ENCODE measurements around the gene ATP6V0B.

Gene ATP6V0B

DNA sequence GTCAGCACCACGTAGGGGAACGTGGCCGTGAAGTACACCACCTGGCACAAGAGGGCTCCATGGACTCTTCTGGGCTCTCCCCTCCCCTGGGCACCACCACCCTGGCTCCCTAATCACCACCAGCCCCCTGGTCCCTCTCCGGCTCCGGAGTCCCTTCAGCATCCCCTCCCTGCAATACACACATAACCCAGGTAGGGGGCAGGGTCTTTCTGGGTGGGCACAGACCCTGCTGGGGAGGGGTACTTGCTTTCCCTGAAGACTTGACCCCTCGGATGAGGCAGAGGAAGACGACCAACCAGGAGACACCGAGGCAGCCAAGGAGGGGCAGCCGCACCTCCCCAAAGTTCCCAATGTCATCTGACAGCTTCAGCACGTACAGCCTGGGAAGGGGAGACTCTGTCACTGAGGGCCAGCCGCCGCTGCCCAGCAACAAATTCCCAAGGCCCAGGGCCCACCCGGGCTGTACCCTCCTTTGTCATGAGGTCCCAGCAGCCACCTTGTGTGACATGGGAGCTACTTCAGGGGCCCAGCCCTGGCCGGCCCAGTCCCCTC is 27.9 kb downstream of the ATP6V0B start:
- TF ChIP-seq PAX5 (IDR thresholded peaks at IDR 0.05; ENCODE audit: insufficient read depth, low read length, severe bottlenecking) (no peak), POLR2A (IDR thresholded peaks at IDR 0.05; ENCODE audit: low read depth, low read length) (no peak), POU2F2 (IDR thresholded peaks at IDR 0.05; ENCODE audit: low read depth, low read length) (no peak)
- FAIRE-seq (no peak), DNase-seq (ENCODE audit: insufficient read length, low spot score) (no peak)

GRCh38 chr1:44008259-44008658 is 33.5 kb downstream of the ATP6V0B start:
- TF ChIP-seq POU2F2 (IDR thresholded peaks at IDR 0.05; ENCODE audit: low read depth, low read length) (no peak), TAF1 (IDR thresholded peaks at IDR 0.05; ENCODE audit: low read depth, low read length) (no peak), SPI1 (IDR thresholded peaks at IDR 0.05; ENCODE audit: low read depth, low read length) (no peak), POLR2AphosphoS5 (IDR thresholded peaks at IDR 0.05; ENCODE audit: low read depth, low read length) (no peak), POLR2A (IDR thresholded peaks at IDR 0.05; ENCODE audit: low read depth, low read length) (no peak), PAX5 (IDR thresholded peaks at IDR 0.05; ENCODE audit: insufficient read depth, low read length, severe bottlenecking) (no peak)
- FAIRE-seq (no peak), DNase-seq (ENCODE audit: insufficient read length, low spot score) (no peak)

- TF ChIP-seq POLR2A (IDR thresholded peaks at IDR 0.05; ENCODE audit: low read depth, low read length) (no peak), PAX5 (IDR thresholded peaks at IDR 0.05; ENCODE audit: insufficient read depth, low read length, severe bottlenecking) (no peak), POU2F2 (IDR thresholded peaks at IDR 0.05; ENCODE audit: low read depth, low read length) (no peak), SPI1 (IDR thresholded peaks at IDR 0.05; ENCODE audit: low read depth, low read length) (no peak), POLR2AphosphoS5 (IDR thresholded peaks at IDR 0.05; ENCODE audit: low read depth, low read length) (no peak), TAF1 (IDR thresholded peaks at IDR 0.05; ENCODE audit: low read depth, low read length) (no peak)
- FAIRE-seq (no peak), DNase-seq (ENCODE audit: insufficient read length, low spot score) (no peak)
These were observed 36.2 kb downstream of the ATP6V0B start for GRCh38 chr1:44010935-44011471.

GRCh38 chr1:44012404-44012803 is 37.6 kb downstream of the ATP6V0B start:
- FAIRE-seq = no peak
- no peak for TF ChIP-seq SPI1 (IDR thresholded peaks at IDR 0.05; ENCODE audit: low read depth, low read length)
- no peak for TF ChIP-seq POLR2A (IDR thresholded peaks at IDR 0.05; ENCODE audit: low read depth, low read length)
- no peak for TF ChIP-seq POU2F2 (IDR thresholded peaks at IDR 0.05; ENCODE audit: low read depth, low read length)
- TF ChIP-seq TAF1 (IDR thresholded peaks at IDR 0.05; ENCODE audit: low read depth, low read length) = no peak
- TF ChIP-seq PAX5 (IDR thresholded peaks at IDR 0.05; ENCODE audit: insufficient read depth, low read length, severe bottlenecking) = no peak
- TF ChIP-seq POLR2AphosphoS5 (IDR thresholded peaks at IDR 0.05; ENCODE audit: low read depth, low read length) = no peak
- no peak for DNase-seq (ENCODE audit: insufficient read length, low spot score)

DNA sequence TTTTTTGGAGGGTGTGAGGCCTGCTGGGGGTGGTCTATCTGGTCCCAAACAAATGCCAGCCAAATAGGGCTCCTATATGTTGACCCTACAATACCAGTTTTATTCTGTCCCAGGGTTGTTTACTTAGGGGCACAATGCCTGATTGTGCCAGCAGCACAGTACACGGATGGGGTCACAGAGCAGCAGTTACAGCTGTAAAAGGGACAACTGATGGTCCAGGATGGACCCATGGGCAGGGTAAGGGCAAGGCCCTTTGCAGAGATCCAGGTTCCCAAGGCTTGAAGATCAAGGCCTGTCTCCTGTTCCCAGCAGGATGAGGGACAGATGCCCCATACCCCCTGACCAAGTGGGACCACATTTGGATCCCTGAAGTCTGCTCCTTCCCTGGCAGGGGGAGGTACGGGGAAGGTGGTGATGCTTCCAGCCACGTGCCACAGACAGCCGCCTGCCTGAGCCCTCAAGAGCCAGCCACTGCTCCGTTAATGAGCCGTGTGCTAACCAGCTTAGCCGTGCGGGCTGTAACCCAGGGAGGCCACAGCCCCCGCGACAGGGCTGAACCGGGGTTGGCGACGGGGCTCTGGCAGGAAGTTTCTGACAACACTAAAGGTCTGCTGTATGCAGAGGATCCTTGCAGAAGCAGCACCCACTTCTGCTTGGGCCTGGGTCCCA is 38.3 kb downstream of the ATP6V0B start:
- FAIRE-seq (no peak), DNase-seq (ENCODE audit: insufficient read length, low spot score) (no peak)
- no peak for TF ChIP-seq TAF1 (IDR thresholded peaks at IDR 0.05; ENCODE audit: low read depth, low read length)
- TF ChIP-seq PAX5 (IDR thresholded peaks at IDR 0.05; ENCODE audit: insufficient read depth, low read length, severe bottlenecking) = no peak
- no peak for TF ChIP-seq POLR2AphosphoS5 (IDR thresholded peaks at IDR 0.05; ENCODE audit: low read depth, low read length)
- TF ChIP-seq POU2F2 (IDR thresholded peaks at IDR 0.05; ENCODE audit: low read depth, low read length) = no peak
- no peak for TF ChIP-seq POLR2A (IDR thresholded peaks at IDR 0.05; ENCODE audit: low read depth, low read length)
- TF ChIP-seq SPI1 (IDR thresholded peaks at IDR 0.05; ENCODE audit: low read depth, low read length) = no peak

- TF ChIP-seq PAX5 (IDR thresholded peaks at IDR 0.05; ENCODE audit: insufficient read depth, low read length, severe bottlenecking) (no peak), POU2F2 (IDR thresholded peaks at IDR 0.05; ENCODE audit: low read depth, low read length) (no peak), POLR2AphosphoS5 (IDR thresholded peaks at IDR 0.05; ENCODE audit: low read depth, low read length) (no peak), SPI1 (IDR thresholded peaks at IDR 0.05; ENCODE audit: low read depth, low read length) (no peak), POLR2A (IDR thresholded peaks at IDR 0.05; ENCODE audit: low read depth, low read length) (no peak), TAF1 (IDR thresholded peaks at IDR 0.05; ENCODE audit: low read depth, low read length) (no peak)
- no peak for DNase-seq (ENCODE audit: insufficient read length, low spot score)
- FAIRE-seq = no peak
These were observed 39.2 kb downstream of the ATP6V0B start for GRCh38 chr1:44013949-44014348.

- FAIRE-seq (no peak), DNase-seq (ENCODE audit: insufficient read length, low spot score) (no peak)
- TF ChIP-seq POLR2A (IDR thresholded peaks at IDR 0.05; ENCODE audit: low read depth, low read length) (no peak), POU2F2 (IDR thresholded peaks at IDR 0.05; ENCODE audit: low read depth, low read length) (no peak), POLR2AphosphoS5 (IDR thresholded peaks at IDR 0.05; ENCODE audit: low read depth, low read length) (no peak), PAX5 (IDR thresholded peaks at IDR 0.05; ENCODE audit: insufficient read depth, low read length, severe bottlenecking) (no peak), SPI1 (IDR thresholded peaks at IDR 0.05; ENCODE audit: low read depth, low read length) (no peak), TAF1 (IDR thresholded peaks at IDR 0.05; ENCODE audit: low read depth, low read length) (no peak)
These were observed 39.8 kb downstream of the ATP6V0B start for GRCh38 chr1:44014365-44015104.

DNA sequence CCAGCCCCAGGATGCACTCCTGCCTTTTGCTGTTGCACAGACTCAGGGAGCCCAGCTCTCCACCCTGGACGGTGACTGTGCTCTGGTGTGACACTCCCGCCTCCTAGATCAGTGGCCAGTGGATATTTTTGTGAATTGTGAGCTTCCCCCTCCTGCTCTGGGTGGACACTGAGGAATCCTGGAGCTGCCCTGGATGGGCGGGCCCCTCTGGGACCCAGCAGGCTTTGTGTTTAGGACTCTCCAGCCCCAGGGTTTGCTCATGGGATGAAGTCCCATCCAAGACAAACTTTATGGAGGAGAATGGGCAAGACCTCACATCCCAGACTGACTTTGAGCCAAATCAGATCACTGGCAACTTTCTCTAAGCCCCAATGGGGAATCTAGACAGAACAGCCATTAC is 40.4 kb downstream of the ATP6V0B start:
- FAIRE-seq (no peak), DNase-seq (ENCODE audit: insufficient read length, low spot score) (no peak)
- no peak for TF ChIP-seq TAF1 (IDR thresholded peaks at IDR 0.05; ENCODE audit: low read depth, low read length)
- TF ChIP-seq SPI1 (IDR thresholded peaks at IDR 0.05; ENCODE audit: low read depth, low read length) = no peak
- no peak for TF ChIP-seq PAX5 (IDR thresholded peaks at IDR 0.05; ENCODE audit: insufficient read depth, low read length, severe bottlenecking)
- no peak for TF ChIP-seq POLR2AphosphoS5 (IDR thresholded peaks at IDR 0.05; ENCODE audit: low read depth, low read length)
- no peak for TF ChIP-seq POLR2A (IDR thresholded peaks at IDR 0.05; ENCODE audit: low read depth, low read length)
- no peak for TF ChIP-seq POU2F2 (IDR thresholded peaks at IDR 0.05; ENCODE audit: low read depth, low read length)
